ENCODE data around the gene CACNB4. TPM values are rescaled to one million over a fixed set of nuclear protein-coding genes. Genes with fewer than 3 reads are reported as not detected.
A peak's percentile ranks its signal among the peaks of the same experiment; 100 is the strongest.

CACNB4 gene
- total and polyA plus RNA-seq, 10 of the 15 experiments (the other 5 are each of a cell fraction or from before 2014, with no cell fraction given): 2.0 to 21.6 (median 9.3) TPM

- TF ChIP-seq CHD4 (IDR thresholded peaks at IDR 0.05): no peak
- TF ChIP-seq EGR1 (IDR thresholded peaks at IDR 0.05; ENCODE audit: borderline replicate concordance in 1 of 2, low read depth in 2 of 2, low read length in 2 of 2): no peak
Observed at GRCh38 chr2:151959238-151959637, 139.6 kb downstream of the CACNB4 start (continued).

DNA sequence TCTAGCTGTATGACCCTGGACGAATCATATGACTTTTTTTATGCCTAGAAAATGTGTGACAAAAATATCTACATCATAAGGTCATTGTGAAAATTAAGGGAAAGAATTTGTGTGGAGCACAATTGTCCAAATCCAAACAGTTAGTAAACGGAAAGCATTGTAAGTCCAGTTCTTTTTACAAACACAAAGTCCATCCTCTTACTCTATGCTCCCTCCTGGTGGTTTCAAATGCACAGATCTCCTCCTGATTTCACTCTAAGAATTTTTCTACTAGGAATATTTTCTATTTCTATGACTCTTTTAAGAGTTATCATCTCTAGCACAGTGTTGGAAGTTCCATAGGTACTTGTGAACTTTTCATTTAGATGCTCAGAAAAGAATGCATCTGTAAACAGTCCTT, 145.4 kb downstream of the CACNB4 start:
- intact Hi-C loops (cut with micrococcal nuclease; ENCODE audit: unreplicated experiment): no loop called here
- FAIRE-seq (peak; percentile 54), DNase-seq (ENCODE audit: low read depth, low spot score) (no peak), ATAC-seq (no peak)
- no peaks in the 10 kb centered on the region for H4K20me1 ChIP-seq (ENCODE audit: control insufficient read depth, insufficient read depth)
- no TSS peak for BruUV-seq (replicated peaks)
- no peaks in the 10 kb centered on the region for H3K4me1 ChIP-seq (ENCODE audit: control insufficient read depth, insufficient read depth, low read length)
- no peak overlapping the region for H3K27ac ChIP-seq (ENCODE audit: control insufficient read depth, insufficient read depth)
- no peak overlapping the region for H3K9ac ChIP-seq (ENCODE audit: control insufficient read depth, insufficient read depth, low read length)
- no peak overlapping the region for H3K4me2 ChIP-seq (ENCODE audit: control insufficient read depth, insufficient read depth)
- no peaks in the 10 kb centered on the region for H3K36me3 ChIP-seq (ENCODE audit: control insufficient read depth in 2 of 2, insufficient read depth in 2 of 2, low read length in 1 of 2)
- no peaks in the 10 kb centered on the region for H3K27me3 ChIP-seq (replicated peaks in 1 of 2; ENCODE audit: control insufficient read depth in 2 of 2, insufficient read depth in 2 of 2, low read length in 1 of 2)
- 7% methylated on average over 2 of the region's 2 CpGs for WGBS (ENCODE audit: insufficient coverage, insufficient replicate concordance, low lambda C conversion rate, missing lambda C conversion rate)
- H3K79me2 ChIP-seq (ENCODE audit: control insufficient read depth, insufficient read depth, low read length): no peaks in the 10 kb centered on the region
- ChIA-PET SMC1A (ENCODE audit: uncharacterized antibody, unreplicated experiment) (interaction anchor here (0.6 kb wide), 1 partner anchor 1435 kb away, joined by 3 read pairs; no protein-coding TSS in a partner anchor), POLR2A (no interaction called here), CTCF (interaction anchor here (2.0 kb wide), 1 partner anchor 12 kb away, joined by 5 read pairs; no protein-coding TSS in a partner anchor), RAD21 (ENCODE audit: unreplicated experiment) (no interaction called here)
- TF ChIP-seq CTCF (IDR thresholded peaks at IDR 0.05 in 2 of 3, conservative IDR thresholded peaks at IDR 0.05 in 1 of 3; ENCODE audit: control insufficient read depth in 2 of 3, extremely low read depth in 1 of 3, insufficient read depth in 1 of 3, low read depth in 3 of 3, low read length in 3 of 3): peak in 1 of 3 experiments; percentile 19; a peak in 1 of 6 replicates
- no peak for TF ChIP-seq ZNF274 (IDR thresholded peaks at IDR 0.05; ENCODE audit: insufficient read depth, insufficient read length)
- 0 out of 2 replicates have a peak, but pooled peaks have one; percentile 10 for TF ChIP-seq RAD21 (IDR thresholded peaks at IDR 0.05; ENCODE audit: insufficient read depth, low read depth, low read length)
- no peak for TF ChIP-seq FOXM1 (IDR thresholded peaks at IDR 0.05; ENCODE audit: low read depth, low read length)
- TF ChIP-seq SP1 (IDR thresholded peaks at IDR 0.05; ENCODE audit: low read depth, low read length): no peak
- no peak overlapping the region for H2AFZ ChIP-seq (ENCODE audit: control insufficient read depth, low read depth, low read length)
- no peak overlapping the region for H3K4me3 ChIP-seq
- in situ Hi-C loops (cut with MboI): no loop called here
- no peaks in the 10 kb centered on the region for H3K9me3 ChIP-seq (replicated peaks; ENCODE audit: control insufficient read depth, insufficient read depth, low read length)
